ENCODE measurements around the gene MKRN2. TPM values are rescaled to one million over a fixed set of nuclear protein-coding genes. Genes with fewer than 3 reads are reported as not detected.
"Not testable (repeated sequence)": the region's sequence is repeated elsewhere in the genome, so short reads cannot be mapped to it uniquely, and the experiment has no call there.

The MKRN2 gene
- total and polyA plus RNA-seq, 8 donors = 13.3 to 39.1 (median 17.9) TPM

GRCh38 chr3:12629560-12629959 lies 72.7 kb downstream of the MKRN2 start:
- no peak overlapping the region for H3K4me3 ChIP-seq
- WGBS, 5 donors = 22 to 35% (median 29%) methylated on average over 4 of the region's 4 CpGs
- H3K27me3 ChIP-seq = no peaks in the 10 kb centered on the region
- intact Hi-C loops (cut with DNase I; ENCODE audit: low total_unique reads) = no loop called here
- peak; percentile 39 to 62 for DNase-seq
- H3K4me1 ChIP-seq = peaks cover 40 to 92% (median 73%) of the 10 kb centered on the region in 4 donors
- H3K9me3 ChIP-seq = no peaks in the 10 kb centered on the region
- no peaks in the 10 kb centered on the region for H3K36me3 ChIP-seq
- no peak for TF ChIP-seq POLR2A (IDR thresholded peaks at IDR 0.05)
- peak in 1 of 3 donors; percentile 26 for TF ChIP-seq POLR2AphosphoS5 (IDR thresholded peaks at IDR 0.05)
- no peak for TF ChIP-seq EP300 (IDR thresholded peaks at IDR 0.05)
- TF ChIP-seq, protein P1, sequence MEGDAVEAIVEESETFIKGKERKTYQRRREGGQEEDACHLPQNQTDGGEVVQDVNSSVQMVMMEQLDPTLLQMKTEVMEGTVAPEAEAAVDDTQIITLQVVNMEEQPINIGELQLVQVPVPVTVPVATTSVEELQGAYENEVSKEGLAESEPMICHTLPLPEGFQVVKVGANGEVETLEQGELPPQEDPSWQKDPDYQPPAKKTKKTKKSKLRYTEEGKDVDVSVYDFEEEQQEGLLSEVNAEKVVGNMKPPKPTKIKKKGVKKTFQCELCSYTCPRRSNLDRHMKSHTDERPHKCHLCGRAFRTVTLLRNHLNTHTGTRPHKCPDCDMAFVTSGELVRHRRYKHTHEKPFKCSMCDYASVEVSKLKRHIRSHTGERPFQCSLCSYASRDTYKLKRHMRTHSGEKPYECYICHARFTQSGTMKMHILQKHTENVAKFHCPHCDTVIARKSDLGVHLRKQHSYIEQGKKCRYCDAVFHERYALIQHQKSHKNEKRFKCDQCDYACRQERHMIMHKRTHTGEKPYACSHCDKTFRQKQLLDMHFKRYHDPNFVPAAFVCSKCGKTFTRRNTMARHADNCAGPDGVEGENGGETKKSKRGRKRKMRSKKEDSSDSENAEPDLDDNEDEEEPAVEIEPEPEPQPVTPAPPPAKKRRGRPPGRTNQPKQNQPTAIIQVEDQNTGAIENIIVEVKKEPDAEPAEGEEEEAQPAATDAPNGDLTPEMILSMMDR (IDR thresholded peaks at IDR 0.05) = no peak
- H3K27ac ChIP-seq = peak overlapping the region in 4 of 5 donors; percentile 1 to 56 (median 44)

GRCh38 chr3:12630292-12630691 lies 73.4 kb downstream of the MKRN2 start:
- intact Hi-C loops (cut with DNase I; ENCODE audit: low total_unique reads) = no loop called here
- Histone ChIP-seq H3K4me3 (no peak overlapping the region), H3K4me1 (peaks cover 39 to 89% (median 69%) of the 10 kb centered on the region in 4 donors), H3K27me3 (no peaks in the 10 kb centered on the region), H3K9me3 (no peaks in the 10 kb centered on the region), H3K27ac (peak overlapping the region in 3 of 5 donors; percentile 42 to 56 (median 51)), H3K36me3 (no peaks in the 10 kb centered on the region)
- TF ChIP-seq POLR2AphosphoS5 (IDR thresholded peaks at IDR 0.05) = no peak
- TF ChIP-seq, protein P1 (IDR thresholded peaks at IDR 0.05) = no peak
- no peak for TF ChIP-seq EP300 (IDR thresholded peaks at IDR 0.05)
- no peak for TF ChIP-seq POLR2A (IDR thresholded peaks at IDR 0.05)
- 57 to 83% (median 61%) methylated on average over 2 of the region's 2 CpGs for WGBS, 5 donors
- no peak for DNase-seq

GRCh38 chr3:12630843-12631242 lies 74.0 kb downstream of the MKRN2 start:
- Histone ChIP-seq H3K27ac (peak overlapping the region in 2 of 5 donors; percentile 38 to 51), H3K4me1 (peaks cover 34 to 84% (median 64%) of the 10 kb centered on the region in 4 donors)
- H3K27me3 ChIP-seq; H3K36me3 ChIP-seq; intact Hi-C loops (cut with DNase I; ENCODE audit: low total_unique reads); DNase-seq; H3K9me3 ChIP-seq; H3K4me3 ChIP-seq: not testable (repeated sequence)
- 91 to 97% (median 95%) methylated on average over 7 of the region's 7 CpGs for WGBS, 5 donors

- WGBS, 5 donors = 87 to 95% (median 89%) methylated on average over 2 of the region's 2 CpGs
- Histone ChIP-seq H3K4me1 (peaks cover 28 to 69% (median 54%) of the 10 kb centered on the region in 4 donors), H3K27ac (no peak overlapping the region), H3K9me3 (no peaks in the 10 kb centered on the region), H3K4me3 (no peak overlapping the region), H3K36me3 (peaks cover 0 to 9% (median 0%) of the 10 kb centered on the region in 4 donors), H3K27me3 (no peaks in the 10 kb centered on the region)
- DNase-seq = no peak
- TF ChIP-seq POLR2AphosphoS5 (IDR thresholded peaks at IDR 0.05) = no peak
- TF ChIP-seq, protein P1 (IDR thresholded peaks at IDR 0.05) = no peak
- TF ChIP-seq EP300 (IDR thresholded peaks at IDR 0.05) = no peak
- TF ChIP-seq POLR2A (IDR thresholded peaks at IDR 0.05) = no peak
- intact Hi-C loops (cut with DNase I; ENCODE audit: low total_unique reads) = no loop called here
Measured at GRCh38 chr3:12632523-12632922, 75.6 kb downstream of the MKRN2 start.

DNA sequence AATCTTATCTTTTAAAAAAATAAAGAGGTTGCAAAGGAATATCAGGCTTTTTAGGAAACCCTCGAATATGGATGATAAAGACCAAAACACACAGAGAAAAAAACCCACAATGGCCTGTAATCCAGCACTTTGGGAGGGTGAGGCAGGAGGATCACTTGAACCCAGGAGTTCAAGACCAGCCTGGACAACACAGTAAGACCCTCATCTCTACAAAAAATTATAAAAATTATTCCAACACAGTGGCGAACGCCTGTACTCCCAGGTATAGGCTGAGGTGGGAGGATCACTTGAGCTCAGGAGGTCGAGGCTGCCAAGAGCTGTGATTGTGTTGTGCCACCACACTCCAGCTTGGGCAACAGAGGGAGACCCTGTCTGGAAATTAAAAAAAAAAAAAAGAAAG lies 76.2 kb downstream of the MKRN2 start:
- intact Hi-C loops (cut with DNase I; ENCODE audit: low total_unique reads) = no loop called here
- WGBS, 5 donors = 76 to 89% (median 84%) methylated on average over 4 of the region's 4 CpGs

More for the DNA sequence above, 76.2 kb downstream of the MKRN2 start:
- Histone ChIP-seq H3K4me3 (no peak overlapping the region), H3K4me1 (peaks cover 28 to 69% (median 54%) of the 10 kb centered on the region in 4 donors), H3K27ac (no peak overlapping the region), H3K27me3 (no peaks in the 10 kb centered on the region), H3K36me3 (peaks cover 0 to 9% (median 0%) of the 10 kb centered on the region in 4 donors), H3K9me3 (no peaks in the 10 kb centered on the region)
- no peak for DNase-seq
- no peak for TF ChIP-seq EP300 (IDR thresholded peaks at IDR 0.05)
- no peak for TF ChIP-seq POLR2AphosphoS5 (IDR thresholded peaks at IDR 0.05)
- TF ChIP-seq, protein P1 (IDR thresholded peaks at IDR 0.05) = no peak
- no peak for TF ChIP-seq POLR2A (IDR thresholded peaks at IDR 0.05)
